SIG-M5 treated with dmso at 0.1 percent for 504 hours (cell line): ENCODE measurements around the gene FUNDC2.

Experiments used
- DNase-seq: peaks from one replicate; lab custom pipeline; 2025; ENCODE audit not compliant: unreplicated experiment; lab: John Stamatoyannopoulos, UW

The FUNDC2 gene

DNA sequence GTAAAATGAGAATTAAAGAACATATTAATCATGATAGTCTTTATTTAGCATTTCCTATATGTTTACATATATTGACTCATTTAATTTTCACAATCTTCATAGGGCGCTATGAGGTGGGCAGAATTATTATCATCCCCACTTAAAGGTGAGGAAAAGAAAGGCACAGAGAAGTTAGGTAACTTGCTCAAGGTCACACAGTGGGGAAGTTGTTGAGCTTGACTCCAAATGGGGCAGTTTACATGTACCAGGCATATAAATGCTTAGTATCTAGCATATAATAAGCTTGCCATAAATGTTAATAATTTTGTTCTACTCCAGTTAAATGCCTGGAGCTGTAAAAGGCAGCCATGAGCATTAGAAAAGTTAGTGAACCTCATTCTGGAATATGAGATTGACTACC, 42.8 kb downstream of the FUNDC2 start:
- no peak for DNase-seq

DNA sequence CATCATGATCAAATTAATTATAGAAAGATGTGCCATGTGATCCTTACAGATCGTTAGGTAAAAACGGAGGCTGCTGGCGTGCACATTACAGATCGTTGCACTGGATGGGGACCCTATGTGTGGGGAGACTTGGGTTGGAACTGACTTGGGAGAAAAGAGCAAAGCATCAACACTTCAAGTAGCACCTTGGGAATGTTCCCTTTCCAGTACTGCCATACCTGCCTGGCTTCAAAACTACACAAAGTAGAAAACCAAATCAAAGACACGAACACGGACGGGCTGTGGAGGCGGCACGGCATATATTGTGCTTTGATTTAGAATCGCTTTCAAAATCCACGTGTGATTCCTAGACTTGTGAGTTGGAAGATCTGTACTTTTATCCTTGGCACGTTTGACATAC, 43.4 kb downstream of the FUNDC2 start:
- no peak for DNase-seq

DNA sequence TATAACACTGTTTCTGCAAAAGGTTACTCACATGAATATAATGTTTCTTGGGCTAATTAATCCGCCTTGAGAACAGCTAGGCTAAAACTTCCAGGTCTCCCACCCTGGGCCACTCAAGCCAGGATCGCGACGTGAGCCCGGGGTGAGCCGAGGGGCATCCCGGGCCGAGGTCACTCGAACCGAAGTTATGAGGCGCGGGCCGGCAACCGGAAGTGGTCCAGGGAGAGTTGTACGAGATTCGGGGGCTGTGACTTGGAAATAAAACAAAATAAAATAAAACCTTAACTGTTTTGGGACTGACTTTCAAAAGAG, 44.0 kb downstream of the FUNDC2 start:
- no peak for DNase-seq

DNA sequence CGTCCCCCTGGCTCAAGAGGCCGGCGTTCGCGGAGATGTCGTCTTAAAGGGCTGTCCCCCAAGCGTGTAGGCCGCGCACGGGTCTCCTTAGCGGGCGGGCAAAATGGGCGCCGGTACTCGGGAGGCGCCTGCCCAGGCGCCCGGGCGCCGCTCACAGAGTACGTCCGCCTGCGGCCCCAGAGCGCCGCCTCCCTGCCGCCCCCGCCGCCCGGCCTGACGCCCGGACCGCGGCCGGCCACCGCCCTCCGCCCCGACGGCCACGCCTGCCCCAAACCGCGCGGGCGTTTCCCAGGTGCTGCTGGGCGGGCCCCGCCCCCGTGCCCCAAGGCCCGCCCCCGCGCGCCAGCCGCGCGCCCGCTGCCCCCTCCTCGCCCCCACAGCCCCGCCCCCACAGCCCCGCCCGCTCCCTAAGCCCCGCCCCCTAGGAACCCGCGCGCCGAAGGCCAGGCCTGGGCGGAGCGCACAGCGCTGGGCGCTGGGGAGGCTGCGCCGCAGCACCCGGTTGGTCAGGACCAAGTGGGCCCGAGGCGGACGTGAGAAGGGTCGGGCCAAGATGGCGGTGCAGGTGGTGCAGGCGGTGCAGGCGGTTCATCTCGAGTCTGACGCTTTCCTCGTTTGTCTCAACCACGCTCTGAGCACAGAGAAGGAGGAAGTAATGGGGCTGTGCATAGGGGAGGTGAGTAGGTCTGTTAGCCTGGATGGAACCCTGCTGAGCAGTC, 44.5 kb downstream of the FUNDC2 start, which contains the start of the genes BRCC3, CMC4 and MTCP1:
Gene BRCC3, plus strand, starts transcription at position 534 of the 719 bp plus-strand sequence. Its CDS starts 20 bp downstream, at position 554.
Gene CMC4, minus strand, starts transcription at position 162 of the 719 bp plus-strand sequence. CDS start 7,113 bp downstream, outside the sequence.
Gene MTCP1, minus strand, starts transcription at position 162 of the 719 bp plus-strand sequence. CDS start 5,126 bp downstream, outside the sequence.
- peak; percentile 75 for DNase-seq

DNA sequence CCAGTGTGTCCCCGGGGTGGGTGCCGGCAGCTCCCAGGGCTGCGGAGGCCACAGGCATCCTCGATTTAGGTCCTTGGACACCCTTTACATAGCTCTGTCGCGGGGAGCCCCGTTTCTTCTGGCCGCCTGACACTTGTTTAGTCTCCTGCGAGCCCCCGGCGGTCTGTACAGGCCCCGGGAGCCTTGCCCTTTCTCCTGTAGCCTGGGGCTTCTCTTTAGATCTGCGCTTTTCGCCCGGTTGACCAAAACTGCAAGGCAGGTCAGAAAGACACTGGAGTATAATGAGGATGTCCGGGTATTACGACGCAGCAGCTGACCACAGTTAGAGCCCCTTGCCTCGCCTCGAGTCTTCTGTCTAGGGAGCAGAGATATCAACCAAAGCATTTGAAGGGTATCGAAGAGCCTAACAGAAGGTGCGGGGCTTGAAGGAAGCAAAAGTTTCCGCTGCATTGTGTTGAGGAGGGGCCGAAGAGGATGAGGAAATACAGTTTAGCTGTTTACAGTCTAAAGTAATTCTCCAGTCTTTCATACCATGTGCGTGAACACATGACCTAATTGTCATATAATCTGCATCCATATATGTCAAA, 45.1 kb downstream of the FUNDC2 start:
- DNase-seq: no peak

DNA sequence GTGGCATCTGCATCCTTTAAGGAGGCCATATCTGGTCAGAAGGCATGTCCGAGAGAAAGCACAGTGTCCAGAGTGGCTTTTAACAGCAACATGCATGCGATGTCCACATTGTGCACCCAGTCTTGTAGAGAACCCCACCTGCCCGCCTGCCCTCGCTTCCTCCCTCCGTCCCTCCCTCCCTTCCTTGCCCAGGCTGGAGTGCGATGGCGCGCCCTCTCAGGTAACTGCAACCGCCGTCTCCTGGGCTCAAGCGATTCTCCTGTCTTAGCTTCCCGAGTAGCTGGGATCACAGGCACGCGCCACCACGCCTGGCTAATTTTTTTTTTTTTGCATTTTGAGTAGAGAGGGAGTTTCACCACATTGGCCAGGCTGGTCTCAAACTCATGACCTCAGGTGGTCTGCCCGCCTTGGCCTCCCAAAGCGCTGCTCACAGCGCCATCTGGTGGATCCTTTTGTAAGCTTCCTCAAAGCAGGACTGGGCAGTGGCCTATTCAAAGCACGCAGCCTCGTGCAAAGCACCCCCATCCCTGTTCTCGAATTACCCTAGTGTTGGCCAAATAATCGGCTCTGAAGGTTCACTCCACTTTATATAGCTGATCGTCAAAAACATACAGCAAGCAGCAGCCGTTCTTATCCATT, 59.7 kb downstream of the FUNDC2 start:
- no peak for DNase-seq

DNA sequence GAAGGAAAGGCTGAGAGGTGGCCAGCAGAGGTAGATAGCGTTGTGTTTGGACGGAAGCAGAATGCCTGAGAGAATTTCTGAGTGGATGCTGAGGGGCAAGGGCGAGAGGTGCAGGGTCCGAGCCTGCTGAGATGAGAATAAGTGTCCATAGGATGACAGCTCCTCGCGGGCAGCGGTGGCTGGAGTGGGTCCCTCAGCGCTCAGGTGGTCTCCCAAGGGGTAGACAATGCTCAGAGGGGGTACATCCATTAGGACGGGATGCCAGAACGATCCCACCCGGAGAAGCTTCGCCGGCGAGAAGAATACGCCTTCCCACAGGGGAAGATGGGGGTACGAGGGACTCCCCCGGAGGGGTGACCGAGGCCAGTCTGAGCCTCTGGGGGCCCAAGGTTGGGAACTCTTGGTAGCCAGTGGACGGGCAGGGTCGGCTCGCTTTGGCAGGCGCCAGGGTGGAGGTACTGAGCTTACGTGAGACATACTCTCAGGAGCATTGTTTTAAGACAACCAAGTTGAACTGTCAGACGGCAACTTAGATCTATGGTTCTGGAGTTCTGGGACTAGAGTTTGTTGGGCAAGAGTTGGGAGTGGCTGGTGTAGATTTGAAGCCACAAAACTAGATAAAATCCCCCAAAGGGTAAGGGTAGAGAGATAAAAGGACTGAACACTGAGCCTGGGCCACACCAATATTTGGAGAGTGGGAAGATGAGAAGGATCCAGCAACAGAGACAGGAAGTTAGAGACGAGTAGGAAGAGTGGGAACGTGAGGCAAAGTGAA, 60.5 kb downstream of the FUNDC2 start:
- no peak for DNase-seq

DNA sequence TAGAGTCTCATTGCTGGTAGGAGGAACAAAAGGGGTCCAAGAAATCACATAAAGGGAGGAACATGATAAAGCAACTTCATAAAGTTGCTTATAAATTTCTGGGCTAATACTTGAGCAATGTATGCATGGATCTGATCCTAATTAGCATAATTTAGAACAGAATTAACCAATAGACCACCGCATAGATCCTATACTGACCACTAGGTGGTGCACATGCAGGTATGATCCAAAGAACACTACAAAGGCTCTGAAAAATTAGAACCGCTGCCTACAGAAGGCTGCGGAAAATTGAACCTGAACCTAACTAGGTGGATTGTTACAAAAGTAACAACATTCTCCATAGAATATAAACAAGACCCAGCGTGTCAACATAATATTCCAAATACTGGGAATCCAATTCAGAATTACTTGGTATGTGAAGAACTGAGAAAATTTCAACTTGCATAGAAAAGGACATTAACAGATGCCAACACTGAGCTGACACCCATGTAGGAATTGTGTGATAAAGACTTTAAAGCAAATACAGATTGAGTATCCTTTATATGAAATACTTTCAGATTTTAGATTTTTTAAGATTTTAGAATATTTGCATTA, 67.9 kb downstream of the FUNDC2 start:
- DNase-seq: peak; percentile 14

DNA sequence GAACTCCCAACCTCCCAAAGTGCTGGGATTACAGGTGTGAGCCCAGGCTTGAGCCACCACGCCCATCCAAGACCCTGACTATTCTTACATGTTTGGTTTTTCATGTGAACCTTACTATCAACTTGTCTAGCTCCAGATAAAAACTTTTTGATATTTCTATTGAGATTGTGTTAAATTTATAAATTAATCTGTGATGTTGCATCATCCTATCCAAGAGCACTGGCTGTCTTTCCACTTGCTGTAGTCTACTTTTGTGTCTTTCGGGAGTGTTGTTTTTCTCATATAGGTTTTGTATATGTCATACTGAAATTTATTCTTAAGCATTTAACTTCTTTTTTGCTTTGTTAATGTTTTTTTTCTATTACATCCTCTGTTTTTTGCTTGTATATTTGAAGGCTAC, 79.3 kb downstream of the FUNDC2 start:
- no peak for DNase-seq

DNA sequence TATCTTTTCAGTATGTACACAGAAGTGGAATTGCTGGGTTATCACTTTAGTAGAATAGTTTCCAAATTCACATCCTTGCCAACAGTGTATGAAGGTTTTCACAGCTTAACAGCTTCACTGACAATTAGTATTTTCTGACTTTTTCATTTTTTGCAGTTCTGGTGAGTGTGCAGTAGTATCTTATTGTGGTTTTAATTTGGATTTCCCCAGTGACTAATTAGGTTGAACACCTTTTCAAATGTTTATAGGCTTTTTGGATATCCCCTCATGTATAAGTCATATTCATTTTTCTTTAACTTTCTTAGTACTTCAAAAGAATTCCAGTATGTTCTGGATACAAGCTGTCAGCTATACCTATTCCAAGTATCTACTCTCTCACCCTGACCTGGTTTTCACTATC, 81.8 kb downstream of the FUNDC2 start:
- no peak for DNase-seq
